Measurements from ENCODE around the gene PPP1CB. TPM values are rescaled to one million over a fixed set of nuclear protein-coding genes. Genes with fewer than 3 reads are reported as not detected.

PPP1CB gene
- total RNA-seq, 2 experiments from 2014 or later: 290 to 304 TPM

- Mint-ChIP-seq H3K27ac (no peak overlapping the region), H3K9me3 (peaks cover 11% of the 10 kb centered on the region), H3K4me3 (no peak overlapping the region), H3K36me3 (ENCODE audit: low read depth) (no peaks in the 10 kb centered on the region), H3K27me3 (no peaks in the 10 kb centered on the region), H3K4me1 (ENCODE audit: low read depth) (no peaks in the 10 kb centered on the region)
- intact Hi-C loops (cut with DNase I, micrococcal nuclease): no loop called here
- CTCF ChIA-PET: interaction anchor here (1.4 kb wide), 1 partner anchor 24 kb away, joined by 3 read pairs; no protein-coding TSS in a partner anchor
- no peaks in the 10 kb centered on the region for H3K36me3 ChIP-seq (ENCODE audit: insufficient read depth, low read length)
- peaks cover 12 to 17% of the 10 kb centered on the region in 2 experiments for H3K9me3 ChIP-seq (ENCODE audit: control insufficient read depth in 1 of 2, insufficient read depth in 1 of 2, low read length in 2 of 2)
- H3K4me1 ChIP-seq (ENCODE audit: insufficient read depth, low read length): no peaks in the 10 kb centered on the region
- no peak overlapping the region for H3K4me3 ChIP-seq (ENCODE audit: low read length)
- POLR2A ChIA-PET: interaction anchor here (1.1 kb wide), 1 partner anchor 43 kb away, joined by 4 read pairs; the partner anchor contains the start of gene PPP1CB
- no peak for ATAC-seq (ENCODE audit: poor library complexity)
- TF ChIP-seq, protein P1, sequence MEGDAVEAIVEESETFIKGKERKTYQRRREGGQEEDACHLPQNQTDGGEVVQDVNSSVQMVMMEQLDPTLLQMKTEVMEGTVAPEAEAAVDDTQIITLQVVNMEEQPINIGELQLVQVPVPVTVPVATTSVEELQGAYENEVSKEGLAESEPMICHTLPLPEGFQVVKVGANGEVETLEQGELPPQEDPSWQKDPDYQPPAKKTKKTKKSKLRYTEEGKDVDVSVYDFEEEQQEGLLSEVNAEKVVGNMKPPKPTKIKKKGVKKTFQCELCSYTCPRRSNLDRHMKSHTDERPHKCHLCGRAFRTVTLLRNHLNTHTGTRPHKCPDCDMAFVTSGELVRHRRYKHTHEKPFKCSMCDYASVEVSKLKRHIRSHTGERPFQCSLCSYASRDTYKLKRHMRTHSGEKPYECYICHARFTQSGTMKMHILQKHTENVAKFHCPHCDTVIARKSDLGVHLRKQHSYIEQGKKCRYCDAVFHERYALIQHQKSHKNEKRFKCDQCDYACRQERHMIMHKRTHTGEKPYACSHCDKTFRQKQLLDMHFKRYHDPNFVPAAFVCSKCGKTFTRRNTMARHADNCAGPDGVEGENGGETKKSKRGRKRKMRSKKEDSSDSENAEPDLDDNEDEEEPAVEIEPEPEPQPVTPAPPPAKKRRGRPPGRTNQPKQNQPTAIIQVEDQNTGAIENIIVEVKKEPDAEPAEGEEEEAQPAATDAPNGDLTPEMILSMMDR (IDR thresholded peaks at IDR 0.05): no peak
- H3K27me3 ChIP-seq (ENCODE audit: control insufficient read depth in 1 of 2, insufficient read depth in 2 of 2, low read length in 2 of 2): no peaks in the 10 kb centered on the region
- H3K27ac ChIP-seq (ENCODE audit: low read depth in 1 of 2, low read length in 2 of 2): no peak overlapping the region
- no peak for DNase-seq
Observed at GRCh38 chr2:28709101-28709500, 42.5 kb upstream of the PPP1CB start.

DNA sequence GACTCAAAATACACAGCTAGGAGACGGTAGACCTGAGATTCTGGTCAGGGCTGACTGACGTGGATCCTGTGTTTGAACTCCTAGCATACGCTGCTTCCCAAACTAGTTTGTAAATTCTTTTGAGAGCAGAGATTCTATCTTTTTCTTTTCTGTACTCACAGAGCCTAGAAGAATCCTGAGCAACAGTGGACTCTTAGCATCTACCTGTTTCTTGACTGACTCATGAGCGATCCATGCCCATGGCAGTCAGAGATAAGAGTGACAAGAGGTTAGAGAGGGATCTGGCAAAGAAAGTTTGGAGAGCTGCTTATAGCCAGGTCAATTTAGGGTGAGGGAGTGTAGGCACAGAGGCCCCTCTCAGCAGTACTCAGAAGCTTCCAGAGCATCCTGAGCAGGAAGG, 41.1 kb upstream of the PPP1CB start:
- no peak for DNase-seq
- Histone ChIP-seq H3K36me3 (ENCODE audit: insufficient read depth, low read length) (no peaks in the 10 kb centered on the region), H3K9me3 (ENCODE audit: control insufficient read depth in 1 of 2, insufficient read depth in 1 of 2, low read length in 2 of 2) (peaks cover 5 to 14% of the 10 kb centered on the region in 2 experiments), H3K4me3 (ENCODE audit: low read length) (no peak overlapping the region), H3K27ac (ENCODE audit: low read depth in 1 of 2, low read length in 2 of 2) (no peak overlapping the region), H3K27me3 (ENCODE audit: control insufficient read depth in 1 of 2, insufficient read depth in 2 of 2, low read length in 2 of 2) (no peaks in the 10 kb centered on the region), H3K4me1 (ENCODE audit: insufficient read depth, low read length) (no peaks in the 10 kb centered on the region)
- ChIA-PET POLR2A (no interaction called here), CTCF (no interaction called here)
- Mint-ChIP-seq H3K4me3 (no peak overlapping the region), H3K9me3 (peaks cover 6% of the 10 kb centered on the region), H3K27me3 (no peaks in the 10 kb centered on the region), H3K4me1 (ENCODE audit: low read depth) (no peaks in the 10 kb centered on the region), H3K27ac (no peak overlapping the region), H3K36me3 (ENCODE audit: low read depth) (no peaks in the 10 kb centered on the region)
- no peak for ATAC-seq (ENCODE audit: poor library complexity)
- intact Hi-C loops (cut with DNase I, micrococcal nuclease): no loop called here
- TF ChIP-seq, protein P1 (IDR thresholded peaks at IDR 0.05): no peak

- H3K36me3 Mint-ChIP-seq (ENCODE audit: low read depth): no peaks in the 10 kb centered on the region
- no peak overlapping the region for H3K4me3 ChIP-seq (ENCODE audit: low read length)
- no peak for ATAC-seq (ENCODE audit: poor library complexity)
- H3K27me3 Mint-ChIP-seq: no peaks in the 10 kb centered on the region
- TF ChIP-seq, protein P1 (IDR thresholded peaks at IDR 0.05): no peak
- no peaks in the 10 kb centered on the region for H3K4me1 ChIP-seq (ENCODE audit: insufficient read depth, low read length)
- no peak overlapping the region for H3K4me3 Mint-ChIP-seq
- intact Hi-C loops (cut with DNase I, micrococcal nuclease): no loop called here
- peaks cover 0 to 4% of the 10 kb centered on the region in 2 experiments for H3K9me3 ChIP-seq (ENCODE audit: control insufficient read depth in 1 of 2, insufficient read depth in 1 of 2, low read length in 2 of 2)
- H3K27ac ChIP-seq (ENCODE audit: low read depth in 1 of 2, low read length in 2 of 2): no peak overlapping the region
- H3K36me3 ChIP-seq (ENCODE audit: insufficient read depth, low read length): no peaks in the 10 kb centered on the region
- POLR2A ChIA-PET: no interaction called here
- CTCF ChIA-PET: no interaction called here
- H3K27ac Mint-ChIP-seq: no peak overlapping the region
- no peaks in the 10 kb centered on the region for H3K9me3 Mint-ChIP-seq
- H3K27me3 ChIP-seq (ENCODE audit: control insufficient read depth in 1 of 2, insufficient read depth in 2 of 2, low read length in 2 of 2): no peaks in the 10 kb centered on the region
- no peaks in the 10 kb centered on the region for H3K4me1 Mint-ChIP-seq (ENCODE audit: low read depth)
- peak in 2 of 14 experiments; percentile 31 to 48 for DNase-seq
Observed at GRCh38 chr2:28713577-28714298, 37.9 kb upstream of the PPP1CB start.

Measured in CD4-positive, alpha-beta T cell (primary cell).